Endodermal cell (in vitro differentiated cells): ENCODE data around the gene PRSS21. TPM values are rescaled to one million over a fixed set of nuclear protein-coding genes. Genes with fewer than 3 reads are reported as not detected.

ENCODE experiments used
- DNase-seq: peaks from one replicate; pipeline ENCODE4 v3.0.0-alpha.2; 2017
- H3K27ac ChIP-seq: 2 replicates; pipeline ENCODE4 v1.5.1; 2013; ENCODE audit warnings: mild to moderate bottlenecking, low read depth, low read length, moderate library complexity
- H3K27me3 ChIP-seq: 2 replicates; pipeline ENCODE4 v1.6.1; 2013; ENCODE audit warnings: mild to moderate bottlenecking, low read length, moderate library complexity; ENCODE audit not compliant: insufficient read depth, control insufficient read depth, poor library complexity, severe bottlenecking
- H3K36me3 ChIP-seq: 2 replicates; pipeline ENCODE4 v1.7.0; 2013; ENCODE audit warnings: mild to moderate bottlenecking, low read length, moderate library complexity; ENCODE audit not compliant: control insufficient read depth, insufficient read depth
- H3K4me1 ChIP-seq: one replicate; pipeline ENCODE4 v1.7.0; 2013; ENCODE audit warnings: low read length; ENCODE audit not compliant: control insufficient read depth, insufficient read depth
- H3K4me3 ChIP-seq: 2 replicates; pipeline ENCODE4 v1.5.1; 2013; ENCODE audit warnings: mild to moderate bottlenecking, low read length, moderate library complexity
- H3K9ac ChIP-seq: 2 replicates; pipeline ENCODE4 v1.6.1; 2013; ENCODE audit warnings: mild to moderate bottlenecking, low read length, moderate library complexity; ENCODE audit not compliant: poor library complexity, severe bottlenecking; ENCODE audit errors: extremely low read depth
- H3K9me3 ChIP-seq: 2 replicates; pipeline ENCODE4 v1.6.1; 2013; ENCODE audit warnings: mild to moderate bottlenecking, low read length, moderate library complexity; ENCODE audit not compliant: control insufficient read depth
- H3K27ac Mint-ChIP-seq: 2 replicates; pipeline ENCODE4 v1.8.0; 2020; ENCODE audit warnings: mixed read lengths
- H3K27me3 Mint-ChIP-seq: 2 replicates; pipeline ENCODE4 v1.8.0; 2021; ENCODE audit warnings: mild to moderate bottlenecking, mixed read lengths; ENCODE audit not compliant: insufficient read depth
- H3K36me3 Mint-ChIP-seq: 2 replicates; pipeline ENCODE4 v1.8.0; 2020; ENCODE audit warnings: low read depth, mixed read lengths
- H3K4me1 Mint-ChIP-seq: 2 replicates; pipeline ENCODE4 v1.8.0; 2020; ENCODE audit warnings: mixed read lengths
- H3K4me3 Mint-ChIP-seq: 2 replicates; pipeline ENCODE4 v1.8.0; 2020; ENCODE audit warnings: mild to moderate bottlenecking, moderate library complexity, mixed read lengths
- H3K9me3 Mint-ChIP-seq: 2 replicates; pipeline ENCODE4 v1.8.0; 2020; ENCODE audit warnings: mild to moderate bottlenecking, mixed read lengths
- CTCF ChIP-seq: fragments of 200-600 bp; sonication (generic); conservative IDR thresholded peaks from 2 replicates; pipeline ENCODE4 v1.5.0; 2021; ENCODE audit warnings: antibody characterized with exemption, mild to moderate bottlenecking
- WGBS, 2 experiments: methylation state at CpG; one replicate each; pipeline versions ENCODE4 v1.1.5 to v1.1.7; 2013; ENCODE audit warnings: missing lambda C conversion rate in 2 of 2, mixed read lengths in 1 of 2; ENCODE audit not compliant: insufficient coverage in 1 of 2, insufficient read length in 1 of 2; 5-methylcytosine and 5-hydroxymethylcytosine counted together
- total RNA-seq, 2 donors: library from RNA; stranded (reverse); fragmentation: NEBNext Ultra II Directional in 1 of 2; extraction: Animal tissue kit (Norgen Biotek cat#: 25700) in 1 of 2; gene quantifications; 2 replicates in 1 of 2; 3 replicates in 1 of 2; pipeline ENCODE4 v1.2.1, GENCODE V29; 2021

Gene PRSS21
- total RNA-seq, 2 donors from 2014 or later, result not detected

GRCh38 chr16:2825049-2825742 lies 8.2 kb downstream of the PRSS21 start:
- H3K27ac Mint-ChIP-seq, result no peak overlapping the region
- no peaks in the 10 kb centered on the region for H3K4me1 Mint-ChIP-seq
- no peaks in the 10 kb centered on the region for H3K36me3 ChIP-seq
- 90 to 95% methylated on average over 13 to 26 of the region's 26 CpGs for WGBS, 2 experiments
- no peak overlapping the region for H3K4me3 ChIP-seq
- no peaks in the 10 kb centered on the region for H3K9me3 Mint-ChIP-seq
- H3K27me3 Mint-ChIP-seq, result no peaks in the 10 kb centered on the region
- no peak for TF ChIP-seq CTCF
- no peaks in the 10 kb centered on the region for H3K36me3 Mint-ChIP-seq
- no peaks in the 10 kb centered on the region for H3K27me3 ChIP-seq
- no peak overlapping the region for H3K9ac ChIP-seq
- H3K4me1 ChIP-seq, result no peaks in the 10 kb centered on the region
- H3K9me3 ChIP-seq, result no peaks in the 10 kb centered on the region
- H3K4me3 Mint-ChIP-seq, result no peak overlapping the region
- peak; percentile 33 for DNase-seq
- no peak overlapping the region for H3K27ac ChIP-seq

- Histone ChIP-seq H3K27me3 (no peaks in the 10 kb centered on the region), H3K9me3 (no peaks in the 10 kb centered on the region), H3K27ac (no peak overlapping the region), H3K36me3 (no peaks in the 10 kb centered on the region), H3K4me1 (no peaks in the 10 kb centered on the region), H3K9ac (no peak overlapping the region), H3K4me3 (no peak overlapping the region)
- peak; percentile 35 for DNase-seq
- Mint-ChIP-seq H3K4me1 (no peaks in the 10 kb centered on the region), H3K27ac (no peak overlapping the region), H3K27me3 (no peaks in the 10 kb centered on the region), H3K9me3 (no peaks in the 10 kb centered on the region), H3K4me3 (no peak overlapping the region), H3K36me3 (no peaks in the 10 kb centered on the region)
- TF ChIP-seq CTCF, result no peak
- WGBS, 2 experiments, result 89 to 93% methylated on average over 5 to 10 of the region's 11 CpGs
These were observed 8.9 kb downstream of the PRSS21 start for GRCh38 chr16:2825906-2826305.

- Histone ChIP-seq H3K9ac (no peak overlapping the region), H3K9me3 (no peaks in the 10 kb centered on the region), H3K4me3 (no peak overlapping the region), H3K27ac (no peak overlapping the region), H3K4me1 (no peaks in the 10 kb centered on the region), H3K27me3 (no peaks in the 10 kb centered on the region), H3K36me3 (no peaks in the 10 kb centered on the region)
- peak; percentile 46 for DNase-seq
- Mint-ChIP-seq H3K36me3 (no peaks in the 10 kb centered on the region), H3K27ac (no peak overlapping the region), H3K27me3 (no peaks in the 10 kb centered on the region), H3K9me3 (no peaks in the 10 kb centered on the region), H3K4me3 (no peak overlapping the region), H3K4me1 (no peaks in the 10 kb centered on the region)
- no peak for TF ChIP-seq CTCF
- 86 to 88% methylated on average over 13 to 19 of the region's 19 CpGs for WGBS, 2 experiments
These were observed 9.7 kb downstream of the PRSS21 start for GRCh38 chr16:2826591-2827373.
